Measurements from ENCODE around the gene TFAP2E.

The TFAP2E gene

GRCh38 chr1:35573198-35574124 is at the start of gene TFAP2E:
TFAP2E (plus strand) TSS chr1:35573314; CDS start chr1:35573578, 264 bp downstream.
- no peak for DNase-seq (ENCODE audit: low read depth)

- DNase-seq (ENCODE audit: low read depth) = no peak
Measured at GRCh38 chr1:35524106-35524505, 49.0 kb upstream of the TFAP2E start.

GRCh38 chr1:35530168-35530567 is 42.9 kb upstream of the TFAP2E start:
- no peak for DNase-seq (ENCODE audit: low read depth)

DNA sequence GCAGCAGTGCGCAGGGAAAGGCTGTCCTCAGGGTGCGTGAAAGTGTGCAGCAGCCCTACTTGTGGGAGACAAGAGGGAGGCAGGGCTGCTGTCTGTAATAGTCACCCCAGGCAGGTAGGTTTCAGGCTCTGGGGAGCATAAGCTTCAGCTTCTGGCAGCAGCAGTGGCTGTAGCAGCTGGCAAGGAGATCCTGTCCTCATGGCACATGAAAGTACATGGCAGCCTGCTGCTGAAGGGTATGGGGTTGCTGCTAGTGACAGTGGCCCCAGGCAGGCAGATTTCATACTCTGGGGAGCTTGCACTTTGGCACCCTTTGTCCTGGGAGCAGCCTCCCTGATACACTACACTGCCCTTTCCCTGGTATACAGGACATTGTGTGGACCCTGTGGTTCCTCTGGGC is 42.2 kb upstream of the TFAP2E start:
- DNase-seq (ENCODE audit: low read depth) = no peak

DNA sequence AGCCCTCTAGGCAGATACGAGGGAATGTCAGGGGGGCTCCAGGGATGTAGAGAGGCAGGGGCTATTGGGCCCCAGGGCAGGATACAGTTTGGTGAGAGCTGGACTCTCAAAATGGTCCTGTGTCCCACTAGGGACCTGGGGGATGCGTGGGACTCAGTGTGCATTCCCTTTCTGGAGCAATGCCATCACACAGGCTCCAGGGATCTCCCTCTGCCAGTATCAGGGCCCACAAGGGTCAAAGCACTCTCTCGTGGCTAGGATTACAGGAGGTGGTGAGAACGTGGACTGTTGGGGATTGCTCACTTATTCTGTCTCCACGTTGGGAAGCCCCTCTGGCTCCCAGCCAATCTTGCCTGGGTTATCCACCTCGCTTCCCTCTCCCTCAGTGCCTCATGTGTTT is 41.7 kb upstream of the TFAP2E start:
- no peak for DNase-seq (ENCODE audit: low read depth)

- no peak for DNase-seq (ENCODE audit: low read depth)
Measured at GRCh38 chr1:35532497-35533223, 40.5 kb upstream of the TFAP2E start.

DNA sequence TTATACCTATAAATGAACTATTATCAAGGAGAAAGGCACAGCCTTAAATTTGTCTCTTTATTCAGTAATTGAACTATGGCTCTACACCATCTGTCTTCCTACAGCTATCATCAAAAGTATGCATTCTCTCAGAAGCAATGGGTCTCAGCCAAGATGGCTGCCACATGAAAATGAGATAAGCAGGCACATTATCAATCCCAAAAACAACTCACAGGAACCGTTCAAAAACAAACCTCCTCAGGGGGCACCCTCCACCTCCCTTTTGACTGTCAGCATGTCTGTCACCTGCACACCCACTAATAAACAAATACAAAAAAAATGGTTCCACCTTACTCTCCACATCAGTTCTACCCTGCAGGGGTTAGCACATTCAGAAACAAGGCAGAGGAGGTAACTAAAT is 39.5 kb upstream of the TFAP2E start:
- DNase-seq (ENCODE audit: low read depth) = no peak

DNA sequence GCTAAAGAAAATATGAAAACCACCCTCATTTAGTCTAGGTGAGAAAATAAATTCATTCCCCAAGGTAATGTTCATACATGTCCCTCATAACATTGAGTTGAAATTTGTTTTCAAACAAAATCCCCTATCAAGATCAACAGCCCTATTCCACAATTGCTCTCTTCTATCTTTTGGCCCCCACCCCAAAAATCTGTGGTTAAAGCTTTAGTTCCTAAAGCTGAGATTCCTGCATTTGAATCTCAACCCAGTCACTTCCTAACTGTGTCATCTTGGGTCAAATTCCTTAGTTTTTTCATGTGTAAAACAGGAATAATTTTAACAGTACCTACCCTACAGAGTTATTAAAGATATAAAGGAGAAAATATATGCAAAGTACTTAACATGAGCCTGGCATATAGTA is 37.9 kb upstream of the TFAP2E start:
- no peak for DNase-seq (ENCODE audit: low read depth)

DNA sequence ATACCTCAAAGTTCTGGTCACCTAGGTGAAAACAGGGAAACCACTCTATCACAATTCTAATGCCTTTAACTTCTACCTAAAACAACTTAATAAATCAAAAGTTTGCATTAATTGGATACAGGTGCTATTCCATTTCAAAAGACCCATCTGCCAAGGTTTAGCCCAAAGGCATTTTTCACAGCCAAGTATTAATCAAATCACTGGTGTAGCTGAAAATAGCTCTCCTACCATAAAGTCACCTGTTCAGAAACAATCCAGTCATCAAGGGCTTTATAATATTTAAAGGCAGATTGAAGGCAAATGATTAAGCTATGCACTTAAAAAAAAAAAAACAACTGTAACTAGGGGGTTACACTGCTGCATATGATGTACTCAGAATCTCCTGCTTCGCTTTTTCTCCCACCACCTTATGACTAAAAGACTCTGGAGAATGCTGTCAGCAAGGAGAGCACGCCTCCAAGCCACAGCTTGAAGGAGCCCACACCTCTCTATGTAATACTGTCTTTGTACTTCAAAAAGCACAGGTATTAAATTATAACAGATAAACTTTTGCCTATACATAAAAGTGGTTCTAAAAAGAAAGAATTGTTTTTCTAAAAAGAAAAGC is 36.5 kb upstream of the TFAP2E start:
- no peak for DNase-seq (ENCODE audit: low read depth)

GRCh38 chr1:35537806-35538205 is 35.3 kb upstream of the TFAP2E start:
- DNase-seq (ENCODE audit: low read depth) = no peak

DNA sequence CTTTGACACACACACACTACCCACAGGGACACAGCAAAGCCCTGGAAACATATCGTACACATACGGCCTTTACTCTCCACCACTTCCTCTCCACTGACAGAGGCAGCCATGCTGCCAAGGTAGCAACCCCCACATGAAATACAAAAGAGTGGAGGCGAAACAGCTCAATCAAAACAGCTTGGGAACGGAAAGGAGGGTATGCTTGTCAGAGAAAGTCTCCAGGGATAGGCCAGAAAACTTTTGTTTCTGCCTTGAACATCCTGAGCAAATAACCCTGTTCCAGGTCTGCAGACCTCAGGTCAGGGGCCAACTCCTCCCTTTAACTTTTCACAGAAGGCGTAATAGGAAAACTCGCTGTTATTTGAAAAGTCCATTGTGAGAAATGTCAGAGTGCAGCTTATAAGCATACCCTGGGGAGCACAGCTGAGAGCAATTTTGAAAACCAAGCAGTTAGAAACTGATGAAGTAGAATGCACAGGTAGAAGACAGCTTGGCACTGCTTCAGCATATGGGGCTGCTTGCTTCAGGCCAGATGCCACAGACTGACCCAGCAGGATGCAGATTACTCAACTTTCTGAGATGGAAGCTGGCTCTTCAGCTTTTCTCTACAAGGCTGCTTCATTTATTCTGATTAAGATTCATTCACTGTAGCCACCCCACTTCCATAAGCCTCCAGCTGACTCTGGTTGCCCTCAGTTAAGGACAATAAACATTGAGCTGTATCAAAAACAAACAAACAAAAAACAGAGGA is 33.9 kb upstream of the TFAP2E start:
- DNase-seq (ENCODE audit: low read depth) = no peak

GRCh38 chr1:35539824-35540261 is 33.3 kb upstream of the TFAP2E start:
- DNase-seq (ENCODE audit: low read depth) = no peak

DNA sequence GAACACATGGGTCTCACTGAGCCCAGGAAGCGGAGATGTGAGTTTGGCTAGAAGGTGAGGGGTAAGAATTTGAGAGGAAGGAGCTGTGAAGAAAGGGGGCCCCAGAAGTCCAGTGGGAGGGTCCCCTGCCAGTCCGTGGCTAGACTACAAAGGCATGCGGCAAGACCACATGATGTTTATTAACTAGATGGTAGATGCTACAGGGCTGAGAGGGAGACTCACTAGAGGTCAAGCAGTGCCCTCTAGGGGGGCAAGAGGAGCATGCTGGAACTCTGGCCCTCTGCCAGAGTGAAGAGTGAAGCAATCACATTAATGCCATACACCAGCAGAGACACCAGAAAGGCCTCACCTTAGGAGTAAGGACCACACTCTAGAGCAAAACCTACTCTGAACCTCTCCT is 28.1 kb upstream of the TFAP2E start:
- peak; percentile 24 for DNase-seq (ENCODE audit: low read depth)

- DNase-seq (ENCODE audit: low read depth) = no peak
Measured at GRCh38 chr1:35546614-35547013, 26.5 kb upstream of the TFAP2E start.

DNA sequence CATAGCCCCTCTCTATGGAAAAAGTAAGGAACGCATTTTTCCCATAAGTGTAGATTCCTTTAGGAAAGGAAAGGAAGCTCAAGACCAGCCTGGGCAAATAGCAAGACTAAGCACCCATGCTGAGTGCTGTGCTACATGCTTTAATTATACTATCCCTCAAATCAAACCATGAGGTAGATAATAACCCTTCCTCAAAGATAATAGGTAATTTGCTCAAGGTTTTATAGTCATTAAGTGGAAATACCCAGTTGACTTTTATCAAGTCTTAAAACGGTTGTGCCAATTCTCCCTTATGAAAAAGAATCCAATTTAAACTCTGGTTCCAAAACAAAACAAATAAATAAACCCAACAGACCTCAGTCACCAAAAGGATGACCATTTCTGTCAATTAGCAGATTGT is 19.3 kb upstream of the TFAP2E start:
- no peak for DNase-seq (ENCODE audit: low read depth)

DNA sequence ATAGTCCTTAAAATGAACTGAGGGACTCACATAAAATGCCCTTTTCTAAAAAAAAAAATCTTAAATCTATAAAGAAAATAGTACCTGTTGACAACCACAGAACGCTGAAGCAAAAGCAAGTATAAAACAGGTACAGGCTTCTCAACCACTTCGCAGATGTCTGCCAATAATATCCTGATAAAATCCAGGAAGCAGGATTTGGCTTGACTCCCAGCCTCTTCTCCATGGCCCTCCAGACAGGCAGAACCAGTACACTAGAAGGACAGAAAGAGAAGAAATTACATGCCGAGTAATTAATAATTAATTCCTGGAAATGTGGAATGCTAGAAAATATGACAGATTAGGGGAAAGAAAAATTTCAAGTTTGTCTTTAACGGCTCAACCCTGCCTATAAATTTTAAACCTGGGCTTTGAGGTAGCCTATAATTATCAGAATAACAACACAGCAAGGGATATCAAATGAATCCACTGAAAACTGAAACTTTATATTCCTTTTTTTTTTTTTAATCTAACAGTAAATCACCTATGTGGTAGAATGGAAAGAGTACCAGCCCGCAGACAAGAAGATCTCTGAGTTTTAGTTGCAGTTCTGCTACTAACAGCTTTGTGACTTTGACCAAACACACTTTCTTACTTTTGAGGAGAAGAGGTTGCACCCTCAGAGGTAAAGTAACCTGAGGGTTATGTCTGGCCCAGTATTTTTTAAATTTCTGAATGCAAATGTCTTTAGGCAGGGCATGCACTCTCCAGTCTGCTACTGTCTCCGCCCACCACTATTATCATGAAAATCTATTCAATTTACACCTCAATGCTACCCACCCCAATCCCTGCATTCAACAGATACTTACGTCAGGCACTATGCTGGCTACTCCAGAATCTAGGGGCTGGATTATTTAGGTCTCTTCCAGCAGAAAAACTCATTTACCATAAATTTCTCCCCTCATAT is 18.6 kb upstream of the TFAP2E start:
- DNase-seq (ENCODE audit: low read depth) = no peak

- DNase-seq (ENCODE audit: low read depth) = no peak
Measured at GRCh38 chr1:35555212-35555584, 17.9 kb upstream of the TFAP2E start.

DNA sequence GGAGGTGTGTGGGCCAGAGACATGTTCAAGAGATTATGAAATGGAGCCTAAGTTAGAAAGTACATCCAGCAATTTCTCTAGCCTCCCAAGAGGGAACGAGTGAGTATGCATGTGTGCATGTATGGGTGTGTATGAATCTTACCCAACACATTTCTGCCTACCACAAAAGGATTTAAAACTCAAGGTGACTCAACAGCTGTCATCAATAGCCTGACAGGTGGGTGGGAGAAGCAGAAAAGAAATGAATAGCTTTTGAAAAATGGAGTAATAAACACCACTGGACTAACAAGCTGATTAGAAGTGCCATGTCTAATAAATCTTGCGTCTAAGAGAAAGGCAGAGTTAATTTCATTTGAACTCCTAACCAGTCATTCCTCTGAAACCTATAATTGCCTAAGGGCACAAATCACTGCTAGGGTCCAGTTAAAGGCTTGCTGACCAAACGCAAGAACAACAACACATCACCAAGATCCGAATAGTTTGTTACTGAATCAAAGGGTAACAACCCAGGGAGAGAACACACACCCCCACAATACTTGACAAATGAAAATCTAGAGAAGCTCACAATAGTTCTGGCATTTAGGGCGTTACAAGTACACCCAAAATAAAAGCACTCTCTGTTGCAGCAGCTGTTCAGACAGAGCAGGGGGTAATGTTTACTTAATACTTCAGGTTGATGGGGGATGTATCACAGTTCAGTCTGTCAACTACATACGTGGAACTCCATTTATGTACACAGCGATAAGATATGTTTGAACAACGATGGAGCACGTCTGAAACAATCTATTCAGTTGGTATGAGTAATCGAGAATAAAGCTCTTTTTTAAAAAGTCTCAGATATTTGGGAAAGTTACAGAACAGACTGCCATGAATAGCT is 17.3 kb upstream of the TFAP2E start:
- no peak for DNase-seq (ENCODE audit: low read depth)

DNA sequence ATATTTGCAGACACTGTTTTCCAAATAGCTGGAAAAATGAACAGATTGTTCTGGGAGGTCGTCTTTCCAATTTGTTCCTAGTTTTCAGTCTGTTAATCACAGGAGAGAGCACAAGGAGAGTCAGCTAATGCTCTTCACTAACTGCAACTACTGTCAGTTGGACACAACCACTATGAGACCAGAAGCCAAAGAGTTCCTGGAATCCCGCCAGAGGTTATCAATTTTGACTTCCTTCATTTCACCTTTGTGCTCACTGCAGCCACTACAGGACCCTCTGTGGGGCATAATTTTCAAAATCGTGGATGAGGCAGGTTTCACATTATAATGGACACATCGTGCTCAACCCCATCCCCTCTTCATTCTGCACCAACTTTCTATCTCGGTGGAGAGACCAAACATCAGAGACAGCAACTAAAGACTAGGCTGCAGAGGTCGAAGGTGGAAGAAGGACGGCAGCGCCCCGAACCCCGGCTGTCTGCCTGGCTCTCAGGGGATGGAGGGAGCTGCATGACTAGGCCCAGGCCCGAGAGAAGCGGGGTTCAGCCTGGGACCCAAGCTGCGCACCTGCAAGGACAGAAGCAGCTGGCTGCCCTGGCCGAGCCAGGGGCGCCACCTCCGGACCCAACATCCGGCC is 16.5 kb upstream of the TFAP2E start:
- no peak for DNase-seq (ENCODE audit: low read depth)
